Mucosa of gallbladder (tissue), 1 donor: ENCODE data around the gene TOMM22. TPM values are rescaled to one million over a fixed set of nuclear protein-coding genes. Genes with fewer than 3 reads are reported as not detected.

Experiments
- DNase-seq: peaks from one replicate; pipeline ENCODE4 v3.0.0-alpha.2; 2020; ENCODE audit warnings: low spot score
- total RNA-seq: library from RNA; stranded (reverse); gene quantifications from one replicate; pipeline ENCODE4 v1.2.1, GENCODE V29; 2021
- donor health status: DM: no; HTN: no; CAD: no.

The TOMM22 gene
- total RNA-seq, 1 donor from 2014 or later, result 52.7 TPM

DNA sequence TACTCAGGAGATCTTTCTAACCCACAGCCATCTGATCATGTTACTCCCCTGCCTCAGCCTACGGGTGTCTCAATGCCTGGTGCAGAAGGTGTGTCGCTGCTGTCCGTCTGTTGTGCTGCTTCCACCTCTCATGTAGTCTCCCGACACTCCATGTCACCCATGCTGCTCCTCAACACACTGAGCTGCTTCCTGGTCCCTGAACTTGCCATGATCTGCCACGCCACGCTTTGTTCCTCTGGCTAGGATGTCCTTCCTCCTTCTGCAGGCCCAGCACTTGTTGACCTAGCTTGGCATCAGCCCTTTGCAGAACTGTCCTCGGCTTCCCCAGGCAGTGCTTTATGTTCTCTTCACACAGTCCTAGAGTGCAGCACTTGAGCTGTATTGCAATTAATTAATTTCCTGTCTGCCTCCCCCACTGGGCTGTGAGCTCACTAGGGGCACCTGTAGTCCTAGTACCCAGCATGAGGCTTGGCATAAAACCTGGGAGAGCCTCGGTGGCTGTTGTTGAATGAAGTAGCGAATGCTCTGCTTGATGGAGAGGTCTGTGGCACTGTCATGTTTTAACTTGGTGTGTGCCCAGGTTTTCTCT lies 33.5 kb downstream of the TOMM22 start:
- DNase-seq, result no peak

DNA sequence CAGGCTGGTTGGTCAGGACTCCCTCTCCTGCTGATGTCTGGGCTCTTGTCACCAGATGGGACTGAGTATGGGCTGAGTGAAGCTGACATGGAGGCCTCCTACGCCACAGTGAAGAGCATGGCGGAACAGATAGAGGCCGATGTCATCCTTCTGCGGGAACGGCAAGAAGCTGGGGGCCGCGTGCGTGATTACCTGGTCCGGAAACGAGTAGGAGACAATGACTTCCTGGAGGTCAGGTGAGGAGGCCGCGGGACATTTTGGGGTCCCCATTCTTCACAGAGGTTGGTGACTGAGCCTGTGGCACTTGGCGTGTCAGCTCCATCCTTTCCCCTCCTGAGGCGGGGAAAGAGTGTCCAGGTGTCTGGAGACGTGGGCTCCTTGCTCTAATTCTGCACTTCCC lies 34.1 kb downstream of the TOMM22 start:
- no peak for DNase-seq

DNA sequence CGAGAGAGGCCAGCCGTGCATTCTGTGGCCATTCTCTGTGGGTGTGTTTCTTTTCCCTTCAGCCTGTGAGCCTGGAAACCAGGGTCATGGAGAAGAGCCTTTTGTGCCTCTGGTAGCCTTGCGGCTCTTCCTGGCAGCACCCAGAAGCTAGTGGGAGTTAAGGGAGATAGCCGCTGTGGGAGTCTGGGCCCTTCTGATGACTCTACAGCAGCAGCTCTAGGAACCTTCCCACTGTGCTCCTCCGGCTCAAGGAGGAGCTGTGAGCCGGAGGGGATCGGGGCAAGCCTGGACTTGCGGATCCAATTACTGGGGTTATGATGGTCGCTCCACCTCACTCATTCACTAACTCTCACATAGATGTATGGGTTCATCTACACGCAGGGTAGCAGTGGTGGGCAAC lies 34.5 kb downstream of the TOMM22 start:
- DNase-seq, result no peak

DNA sequence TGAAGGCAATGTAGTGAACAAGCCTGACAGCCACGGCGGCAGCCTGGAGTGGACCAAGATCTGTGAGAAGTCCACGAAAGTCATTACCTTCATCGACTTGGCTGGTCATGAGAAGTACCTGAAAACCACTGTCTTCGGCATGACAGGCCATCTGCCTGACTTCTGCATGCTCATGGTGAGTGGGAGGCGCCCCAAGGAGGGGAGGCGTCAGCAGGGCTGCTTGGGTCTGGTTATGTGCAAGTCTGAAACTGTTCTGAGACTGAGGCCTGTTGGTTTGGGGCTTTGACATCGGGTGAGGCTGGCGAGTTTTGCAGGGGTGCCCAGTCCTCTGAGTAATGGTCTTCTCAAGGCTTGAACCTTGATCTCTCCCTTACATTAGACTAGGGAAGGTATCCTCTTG lies 35.1 kb downstream of the TOMM22 start:
- no peak for DNase-seq

DNA sequence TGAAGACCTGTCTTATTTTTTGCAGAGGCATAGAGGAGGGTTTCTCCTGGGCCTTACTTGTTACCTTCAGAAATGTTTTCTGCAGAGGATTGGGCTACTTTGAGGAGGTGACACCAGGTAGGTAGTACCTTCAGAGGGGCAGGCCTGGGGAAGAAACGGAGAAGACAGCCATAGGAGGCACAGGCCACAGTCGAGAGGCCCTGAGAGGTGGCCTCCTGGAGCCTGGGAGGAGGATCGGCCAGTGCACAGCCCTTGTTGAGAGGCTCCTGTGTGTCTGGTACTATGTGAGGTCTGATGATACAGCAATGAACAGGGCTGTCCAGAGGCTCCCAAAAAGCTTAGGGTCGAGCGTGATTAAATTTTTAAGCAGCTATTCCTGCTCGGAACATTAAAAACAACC lies 35.5 kb downstream of the TOMM22 start:
- no peak for DNase-seq

DNA sequence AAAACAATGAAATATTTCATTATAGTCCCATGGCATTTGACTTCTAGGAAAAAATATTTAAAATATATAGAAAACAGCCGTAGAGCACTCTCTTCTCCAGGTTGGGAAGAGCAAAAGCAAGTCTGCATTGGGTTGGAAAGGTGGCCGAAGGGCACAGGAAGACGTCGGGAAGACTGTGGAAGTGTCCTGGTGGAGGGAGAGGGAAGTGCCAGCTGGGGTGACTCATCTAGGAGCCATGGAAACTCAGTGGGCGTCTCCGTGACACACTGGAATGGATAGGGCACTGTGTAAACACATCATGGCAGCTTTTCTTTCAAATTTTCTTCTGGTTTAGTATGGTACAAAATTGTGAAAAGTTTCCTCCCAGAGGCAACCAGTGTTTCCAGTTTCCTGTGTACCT lies 36.7 kb downstream of the TOMM22 start:
- DNase-seq, result peak; percentile 75

DNA sequence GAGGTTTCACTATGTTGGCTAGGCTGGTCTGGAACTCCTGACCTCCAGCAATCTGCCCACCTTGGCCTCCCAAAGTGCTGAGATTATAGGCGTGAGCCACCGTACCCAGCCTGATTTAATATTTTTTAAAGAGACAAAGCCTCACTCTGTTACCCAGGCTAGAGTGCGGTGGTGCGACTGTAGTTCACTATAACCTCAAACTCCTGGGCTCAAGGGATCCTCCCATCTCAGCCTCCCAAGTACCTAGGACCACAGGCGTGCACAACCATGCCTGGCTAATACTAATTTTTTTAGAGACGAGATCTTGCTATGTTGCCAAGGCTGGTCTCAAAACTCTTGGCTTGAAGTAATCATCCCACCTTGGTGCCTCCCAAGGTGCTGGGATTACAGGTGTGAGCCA lies 37.4 kb downstream of the TOMM22 start:
- DNase-seq, result no peak

DNA sequence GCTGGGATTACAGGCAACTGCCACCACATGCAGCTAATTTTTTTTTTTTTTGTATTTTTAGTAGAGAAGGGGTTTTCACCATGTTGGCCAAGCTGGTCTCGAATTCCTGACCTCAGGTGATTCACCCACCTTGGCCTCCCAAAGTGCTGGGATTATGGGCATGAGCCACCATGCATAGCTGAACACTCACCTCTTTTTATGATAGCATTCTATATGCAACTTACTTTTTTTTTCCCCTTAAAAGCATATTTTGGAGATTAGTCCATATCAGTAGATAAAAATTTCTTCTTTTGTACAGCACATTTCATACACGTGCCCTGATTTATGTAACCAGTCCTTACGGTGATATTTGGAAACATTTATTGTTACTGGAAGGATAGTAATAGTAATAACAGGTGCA lies 38.6 kb downstream of the TOMM22 start:
- DNase-seq, result no peak

DNA sequence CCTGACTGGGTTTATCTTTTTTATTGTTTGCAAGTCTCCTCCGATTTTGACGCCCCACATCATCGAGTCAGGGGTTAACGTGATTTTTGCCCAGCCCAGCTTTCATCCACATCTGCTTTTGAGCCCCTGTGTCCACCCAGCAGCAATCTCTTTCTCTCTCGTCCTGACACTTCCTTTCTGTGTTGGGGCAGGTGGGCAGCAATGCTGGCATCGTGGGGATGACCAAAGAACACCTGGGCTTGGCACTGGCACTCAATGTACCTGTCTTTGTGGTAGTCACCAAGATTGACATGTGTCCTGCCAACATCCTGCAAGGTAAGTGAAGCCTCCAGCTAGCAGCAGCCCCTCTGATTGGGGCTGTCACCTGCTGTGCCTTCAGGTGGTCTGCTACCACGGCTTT lies 39.8 kb downstream of the TOMM22 start:
- DNase-seq, result no peak

DNA sequence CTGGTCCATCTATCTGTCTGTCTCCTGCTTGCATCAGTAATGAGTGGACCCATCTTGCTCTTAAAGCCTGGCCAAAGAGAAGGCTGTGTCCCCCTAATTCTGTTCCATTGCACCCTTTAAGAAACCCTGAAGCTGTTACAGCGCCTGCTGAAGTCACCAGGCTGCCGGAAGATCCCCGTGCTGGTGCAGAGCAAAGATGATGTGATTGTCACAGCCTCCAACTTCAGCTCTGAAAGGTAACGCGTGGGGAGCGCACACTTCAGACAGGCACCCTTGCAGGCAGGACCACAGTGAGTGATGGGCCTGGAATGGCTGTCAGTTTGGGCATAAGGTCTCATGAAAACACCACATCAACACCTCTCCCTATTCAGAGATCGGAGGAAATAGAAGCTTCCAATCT lies 42.4 kb downstream of the TOMM22 start:
- no peak for DNase-seq

DNA sequence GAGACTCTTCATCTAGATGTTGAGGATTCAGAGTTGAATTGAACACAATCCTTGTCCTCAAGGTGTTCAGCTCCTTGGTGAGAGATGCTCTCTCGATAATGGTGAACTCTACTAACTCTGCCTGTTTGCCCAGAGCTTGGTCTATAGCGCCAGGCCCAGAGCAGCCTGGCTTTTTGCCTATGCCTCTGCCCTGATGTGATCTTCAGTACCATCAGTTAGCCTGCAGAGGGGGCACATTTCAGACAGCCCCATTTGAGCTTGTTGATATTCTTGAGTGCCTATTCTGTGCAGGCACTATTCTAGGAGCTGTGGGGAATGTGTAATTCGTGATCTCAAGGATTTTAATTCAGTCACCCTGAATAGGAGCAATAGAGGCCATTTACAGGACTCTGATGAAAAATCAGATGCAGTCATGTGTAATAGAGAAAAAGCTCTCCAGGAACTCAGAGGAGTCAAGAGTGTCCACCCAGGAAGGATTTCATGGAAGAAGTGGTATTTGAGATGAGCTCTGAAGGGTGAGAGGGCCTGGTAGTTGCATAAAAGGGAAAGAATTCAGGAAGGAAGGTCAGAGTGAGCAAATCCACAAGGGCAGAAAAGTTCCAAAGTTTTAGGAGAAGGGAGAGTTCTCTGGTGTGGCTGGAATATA lies 43.3 kb downstream of the TOMM22 start:
- DNase-seq, result no peak

DNA sequence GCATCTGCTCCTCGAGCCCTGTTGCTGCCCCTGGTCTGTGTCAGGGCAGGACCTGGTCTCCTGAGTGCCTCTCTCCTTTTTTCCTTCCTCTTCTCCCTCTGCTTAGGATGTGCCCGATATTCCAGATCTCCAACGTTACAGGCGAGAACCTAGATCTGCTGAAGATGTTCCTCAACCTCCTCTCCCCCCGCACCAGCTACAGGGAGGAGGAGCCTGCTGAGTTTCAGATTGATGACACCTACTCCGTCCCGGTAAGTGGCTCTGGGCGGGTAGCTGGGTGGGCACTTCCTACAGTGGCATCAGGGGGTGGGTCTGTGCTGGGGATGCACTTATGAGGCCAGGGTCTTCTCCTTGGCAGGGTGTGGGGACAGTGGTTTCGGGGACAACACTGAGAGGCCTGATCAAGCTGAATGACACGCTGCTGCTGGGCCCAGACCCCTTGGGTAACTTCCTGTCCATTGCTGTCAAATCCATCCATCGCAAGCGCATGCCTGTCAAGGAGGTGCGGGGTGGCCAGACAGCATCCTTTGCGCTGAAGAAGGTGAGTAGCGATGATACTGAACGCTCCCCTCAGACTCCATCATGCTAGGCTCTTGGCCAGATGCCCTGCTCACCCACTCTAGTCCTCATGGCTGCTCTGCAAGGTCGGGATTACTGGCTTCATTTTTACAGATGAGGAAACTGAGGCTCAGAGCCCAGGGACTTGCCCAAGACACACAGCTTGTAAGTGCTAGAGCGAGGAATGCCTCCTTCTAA lies 44.3 kb downstream of the TOMM22 start:
- DNase-seq, result no peak

DNA sequence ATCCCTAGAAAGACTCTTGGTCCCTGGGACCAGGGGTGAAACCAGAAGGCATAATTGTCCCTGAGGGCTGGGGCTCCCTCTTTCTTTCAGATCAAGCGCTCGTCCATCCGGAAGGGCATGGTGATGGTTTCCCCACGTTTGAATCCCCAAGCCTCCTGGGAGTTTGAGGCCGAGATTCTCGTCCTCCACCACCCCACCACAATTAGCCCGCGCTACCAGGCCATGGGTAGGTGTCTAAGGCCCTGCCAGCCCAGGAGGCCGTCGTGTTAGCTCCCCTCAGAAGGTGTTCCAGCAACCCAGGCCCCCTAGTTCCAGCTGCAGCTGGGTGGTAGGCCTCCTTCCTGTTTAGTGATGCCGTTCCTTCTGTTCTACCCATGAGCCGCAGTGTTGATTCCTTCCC lies 45.4 kb downstream of the TOMM22 start:
- DNase-seq, result no peak

DNA sequence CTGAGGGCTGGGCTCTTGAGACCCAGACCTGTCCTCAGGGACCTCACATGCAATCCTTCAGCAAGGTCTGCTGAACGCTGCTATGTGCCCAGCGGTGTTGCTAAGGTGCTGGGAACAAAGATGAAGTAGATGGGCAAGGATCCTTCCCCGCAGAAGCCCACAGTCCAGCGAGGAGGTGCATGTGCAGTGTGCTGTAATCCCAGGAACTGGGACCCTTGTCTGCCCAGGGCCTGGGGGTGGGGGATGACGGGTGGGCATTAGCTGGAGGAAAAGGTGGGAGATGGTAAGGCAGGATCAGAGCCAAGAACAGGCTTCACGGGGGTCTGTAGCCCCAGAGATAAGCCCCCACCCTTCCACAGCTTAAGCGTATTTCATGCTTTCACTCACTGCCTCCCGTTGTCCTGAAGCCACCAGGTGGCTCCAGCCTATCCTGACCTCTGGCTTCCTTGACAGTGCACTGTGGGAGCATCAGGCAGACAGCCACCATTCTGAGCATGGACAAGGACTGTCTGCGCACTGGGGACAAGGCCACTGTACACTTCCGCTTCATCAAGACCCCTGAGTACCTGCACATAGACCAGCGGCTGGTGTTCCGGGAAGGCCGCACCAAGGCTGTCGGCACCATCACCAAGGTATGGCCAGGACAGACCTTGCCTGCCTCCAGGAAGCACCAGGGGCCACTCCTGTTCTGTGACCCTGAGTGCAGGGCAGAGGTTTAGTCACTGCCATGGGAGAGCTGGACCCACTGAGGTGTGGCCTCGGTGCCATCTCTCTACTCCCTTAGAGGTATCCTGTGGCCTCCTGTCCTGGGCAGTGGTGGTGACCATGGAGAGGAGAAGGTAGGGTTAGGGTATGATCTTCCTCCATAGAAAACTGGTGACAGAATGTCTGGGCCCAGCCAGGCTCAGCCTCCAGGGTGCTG lies 46.0 kb downstream of the TOMM22 start:
- DNase-seq, result no peak

DNA sequence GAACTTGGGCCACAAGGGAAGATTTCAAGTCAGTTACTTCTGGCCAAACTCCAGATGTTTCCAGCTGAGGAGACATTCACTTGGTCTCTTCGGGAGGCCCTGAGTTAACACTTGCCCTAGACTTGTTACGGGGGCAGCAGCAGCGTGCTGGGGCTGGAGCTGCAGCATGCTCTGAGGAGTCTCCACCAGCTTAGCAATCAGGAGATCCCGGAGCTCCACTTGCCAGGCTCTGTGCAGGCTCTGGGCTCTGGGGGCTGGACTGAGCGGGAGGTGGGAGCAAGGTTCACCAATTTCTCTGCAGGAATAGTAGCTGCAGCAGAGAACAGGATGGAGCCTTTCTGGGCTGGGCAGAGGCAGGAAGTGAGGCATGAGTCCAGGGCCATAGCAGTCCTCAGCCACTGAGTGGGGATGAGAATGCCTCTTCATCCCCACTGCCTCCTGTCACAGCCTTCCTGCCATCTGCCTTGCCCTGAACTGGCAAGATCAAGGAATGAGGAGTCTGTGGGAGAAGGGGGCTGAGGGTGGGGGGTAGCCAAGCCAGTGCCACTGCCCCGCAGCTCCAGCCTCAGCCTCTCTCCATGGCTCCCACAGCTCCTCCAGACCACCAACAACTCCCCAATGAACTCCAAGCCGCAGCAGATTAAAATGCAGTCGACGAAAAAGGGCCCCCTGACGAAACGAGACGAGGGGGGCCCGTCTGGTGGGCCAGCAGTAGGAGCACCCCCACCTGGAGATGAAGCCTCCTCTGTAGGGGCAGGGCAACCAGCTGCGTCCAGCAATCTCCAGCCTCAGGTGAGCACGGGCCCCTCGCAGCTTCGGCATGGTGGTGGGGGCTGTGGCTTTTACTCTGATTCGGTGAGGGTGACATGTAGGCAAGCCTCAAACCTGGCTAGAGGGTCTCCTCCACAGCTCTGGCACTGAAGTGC lies 47.4 kb downstream of the TOMM22 start:
- DNase-seq, result no peak

DNA sequence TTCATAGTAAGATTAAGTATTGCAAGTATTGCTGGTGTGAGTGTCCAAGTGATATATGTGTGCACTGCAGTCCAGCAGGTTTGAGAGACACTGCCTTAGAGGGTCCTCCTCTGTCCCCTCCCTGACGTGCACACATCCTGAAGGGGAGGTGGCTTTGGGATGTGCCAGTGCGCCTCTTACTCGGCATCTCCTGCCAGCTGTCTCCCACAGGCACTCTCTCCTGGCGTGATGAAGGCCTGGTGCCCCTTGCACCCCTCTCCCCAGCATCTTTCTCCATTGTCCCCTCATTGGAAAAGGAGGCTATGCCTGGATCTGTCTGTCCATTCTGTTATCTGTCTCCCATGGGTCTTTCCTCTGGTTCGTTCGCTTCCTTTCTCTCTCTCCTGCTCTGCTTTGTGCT lies 48.2 kb downstream of the TOMM22 start:
- no peak for DNase-seq

DNA sequence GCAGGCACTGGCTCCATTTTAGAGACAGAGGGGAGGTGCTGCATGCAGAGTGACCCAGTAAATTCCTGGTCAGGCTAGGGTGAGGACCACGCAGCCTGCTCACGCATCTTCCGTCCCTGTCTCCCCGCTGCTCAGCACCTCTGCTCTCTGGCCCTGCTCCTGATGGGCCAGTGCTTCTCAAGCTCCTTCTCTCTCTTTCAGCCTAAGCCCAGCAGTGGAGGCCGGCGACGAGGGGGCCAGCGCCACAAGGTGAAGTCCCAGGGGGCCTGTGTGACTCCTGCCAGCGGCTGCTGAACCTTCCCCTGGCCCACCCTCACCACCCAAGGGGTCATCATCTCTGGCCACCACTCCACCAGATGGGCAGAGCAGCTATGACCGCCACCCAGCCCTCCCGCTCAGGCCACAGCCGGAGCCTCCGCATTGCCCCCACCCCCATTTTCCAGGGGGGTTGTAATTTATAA lies 48.7 kb downstream of the TOMM22 start:
- no peak for DNase-seq

DNA sequence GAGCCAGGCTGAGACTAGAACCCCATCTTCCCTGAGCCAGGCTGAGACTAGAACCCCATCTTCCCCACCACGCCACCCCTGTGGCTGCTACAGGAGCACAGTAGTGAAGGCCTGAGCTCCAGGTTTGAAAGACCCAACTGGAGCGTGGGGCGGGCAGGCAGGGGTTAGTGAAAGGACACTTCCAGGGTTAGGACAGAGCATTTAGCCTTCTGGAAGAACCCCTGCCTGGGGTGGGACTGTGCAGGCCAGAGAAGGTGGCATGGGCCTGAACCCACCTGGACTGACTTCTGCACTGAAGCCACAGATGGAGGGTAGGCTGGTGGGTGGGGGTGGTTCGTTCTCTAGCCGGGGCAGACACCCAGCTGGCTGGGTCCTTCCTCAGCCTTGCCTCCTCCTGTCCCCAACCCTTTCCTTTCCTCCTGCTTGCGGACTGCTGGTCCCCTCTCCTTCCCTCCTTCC lies 50.0 kb downstream of the TOMM22 start:
- DNase-seq, result no peak

DNA sequence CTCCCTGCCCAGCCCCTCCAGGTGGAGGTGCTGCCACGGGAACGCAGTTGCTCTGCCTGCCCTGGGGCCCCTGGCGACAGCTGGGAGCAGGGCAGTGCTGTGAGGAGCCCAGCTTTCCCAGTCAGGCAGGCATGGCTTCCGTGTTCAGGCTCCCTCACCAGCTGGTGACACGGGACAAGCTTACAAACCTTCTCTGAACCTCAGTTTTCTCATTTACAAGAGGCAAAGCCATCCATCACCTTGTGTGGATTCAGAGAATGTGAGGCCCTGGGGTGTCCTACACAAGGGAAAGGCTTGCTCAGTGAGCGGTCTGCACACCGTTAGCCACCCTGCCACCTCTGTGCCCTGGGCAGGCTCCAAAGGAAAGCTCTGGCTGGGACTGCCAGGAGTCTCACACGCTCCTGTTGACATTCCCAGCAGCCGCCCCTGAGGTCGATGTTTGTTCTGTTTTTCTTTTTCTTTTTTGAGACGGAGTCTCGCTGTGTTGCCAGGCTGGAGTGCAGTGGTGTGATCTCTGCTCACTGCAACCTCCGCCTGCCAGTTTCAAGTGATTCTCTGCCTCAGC lies 50.6 kb downstream of the TOMM22 start:
- DNase-seq, result peak; percentile 42

DNA sequence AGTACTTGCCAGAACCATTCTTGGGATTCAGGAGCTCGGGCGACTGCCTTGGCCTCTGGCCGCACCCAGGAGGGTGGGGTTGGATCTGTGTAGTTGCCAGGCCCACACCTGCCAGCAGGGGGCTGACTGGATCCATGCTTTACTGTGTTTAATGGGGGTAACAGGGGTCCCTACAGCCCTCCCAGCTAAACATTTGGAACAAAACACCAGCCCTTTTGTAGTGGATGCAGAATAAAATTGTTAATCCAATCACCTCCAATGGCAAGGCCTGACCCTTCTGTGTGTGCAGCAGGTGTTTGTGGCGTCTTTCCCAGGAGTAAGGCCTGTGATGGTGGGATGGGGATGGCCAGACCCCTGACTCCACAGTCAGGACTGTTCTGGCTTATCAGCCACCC lies 51.6 kb downstream of the TOMM22 start:
- peak; percentile 54 for DNase-seq
